Effector memory CD4-positive, alpha-beta T cell (primary cell): ENCODE data around the gene AGBL1.

Experiments
- DNase-seq, 3 donors: peaks; one replicate each; pipeline ENCODE4 v3.0.0-alpha.2; 2020
- H3K27ac ChIP-seq: 2 replicates; pipeline ENCODE4 v1.7.0; 2013; ENCODE audit warnings: mild to moderate bottlenecking, low read length, moderate library complexity; ENCODE audit not compliant: insufficient read depth, poor library complexity, severe bottlenecking
- H3K27me3 ChIP-seq: replicated peaks from 2 replicates; pipeline ENCODE4 v1.7.0; 2013; ENCODE audit warnings: mild to moderate bottlenecking, low read length; ENCODE audit not compliant: insufficient read depth, control insufficient read depth, poor library complexity, severe bottlenecking
- H3K36me3 ChIP-seq: 2 replicates; pipeline ENCODE4 v1.7.0; 2013; ENCODE audit warnings: mild to moderate bottlenecking, low read length, moderate library complexity; ENCODE audit not compliant: control insufficient read depth, insufficient read depth
- H3K4me1 ChIP-seq: 2 replicates; pipeline ENCODE4 v1.7.0; 2013; ENCODE audit warnings: low read length, mild to moderate bottlenecking; ENCODE audit not compliant: control insufficient read depth, insufficient read depth, poor library complexity, severe bottlenecking
- H3K4me3 ChIP-seq: 2 replicates; pipeline ENCODE4 v1.7.0; 2013; ENCODE audit warnings: low read length, low read depth, mild to moderate bottlenecking; ENCODE audit not compliant: insufficient read depth, poor library complexity, severe bottlenecking
- H3K9me3 ChIP-seq: 2 replicates; pipeline ENCODE4 v1.7.0; 2013; ENCODE audit warnings: mild to moderate bottlenecking, low read length, moderate library complexity; ENCODE audit not compliant: control insufficient read depth

AGBL1 gene

GRCh38 chr15:86849136-86849535 lies 769.5 kb downstream of the AGBL1 start:
- H3K4me1 ChIP-seq: no peaks in the 10 kb centered on the region
- no peaks in the 10 kb centered on the region for H3K9me3 ChIP-seq
- H3K36me3 ChIP-seq: no peaks in the 10 kb centered on the region
- no peak for DNase-seq
- H3K27ac ChIP-seq: no peak overlapping the region
- no peaks in the 10 kb centered on the region for H3K27me3 ChIP-seq
- H3K4me3 ChIP-seq: no peak overlapping the region

- DNase-seq: no peak
- no peak overlapping the region for H3K27ac ChIP-seq
- no peaks in the 10 kb centered on the region for H3K36me3 ChIP-seq
- H3K4me1 ChIP-seq: no peaks in the 10 kb centered on the region
- H3K27me3 ChIP-seq: no peaks in the 10 kb centered on the region
- H3K4me3 ChIP-seq: no peak overlapping the region
- no peaks in the 10 kb centered on the region for H3K9me3 ChIP-seq
These were observed 770.1 kb downstream of the AGBL1 start for GRCh38 chr15:86849558-86850285.

GRCh38 chr15:86850939-86851338 lies 771.3 kb downstream of the AGBL1 start:
- no peak for DNase-seq
- no peaks in the 10 kb centered on the region for H3K27me3 ChIP-seq
- H3K4me3 ChIP-seq: no peak overlapping the region
- no peaks in the 10 kb centered on the region for H3K9me3 ChIP-seq
- no peak overlapping the region for H3K27ac ChIP-seq
- no peaks in the 10 kb centered on the region for H3K36me3 ChIP-seq
- no peaks in the 10 kb centered on the region for H3K4me1 ChIP-seq

GRCh38 chr15:86852741-86853140 lies 773.1 kb downstream of the AGBL1 start:
- H3K27me3 ChIP-seq: no peaks in the 10 kb centered on the region
- H3K27ac ChIP-seq: no peak overlapping the region
- DNase-seq: no peak
- H3K9me3 ChIP-seq: no peaks in the 10 kb centered on the region
- H3K4me1 ChIP-seq: no peaks in the 10 kb centered on the region
- no peak overlapping the region for H3K4me3 ChIP-seq
- H3K36me3 ChIP-seq: no peaks in the 10 kb centered on the region

GRCh38 chr15:86854176-86854575 lies 774.5 kb downstream of the AGBL1 start:
- Histone ChIP-seq H3K9me3 (no peaks in the 10 kb centered on the region), H3K27me3 (no peaks in the 10 kb centered on the region)

GRCh38 chr15:86855307-86856291 lies 775.9 kb downstream of the AGBL1 start:
- Histone ChIP-seq H3K36me3 (no peaks in the 10 kb centered on the region), H3K27me3 (no peaks in the 10 kb centered on the region), H3K4me3 (no peak overlapping the region), H3K4me1 (no peaks in the 10 kb centered on the region), H3K9me3 (no peaks in the 10 kb centered on the region), H3K27ac (no peak overlapping the region)
- DNase-seq: no peak

More at GRCh38 chr15:86854176-86854575, 774.5 kb downstream of the AGBL1 start:
- Histone ChIP-seq H3K36me3 (no peaks in the 10 kb centered on the region), H3K4me3 (no peak overlapping the region), H3K27ac (no peak overlapping the region), H3K4me1 (no peaks in the 10 kb centered on the region)
- no peak for DNase-seq

GRCh38 chr15:86857701-86858100 lies 778.0 kb downstream of the AGBL1 start:
- Histone ChIP-seq H3K9me3 (no peaks in the 10 kb centered on the region), H3K4me3 (no peak overlapping the region), H3K27me3 (no peaks in the 10 kb centered on the region), H3K4me1 (no peaks in the 10 kb centered on the region), H3K36me3 (no peaks in the 10 kb centered on the region), H3K27ac (no peak overlapping the region)
- DNase-seq: no peak

- no peaks in the 10 kb centered on the region for H3K36me3 ChIP-seq
- DNase-seq: no peak
- H3K4me3 ChIP-seq: no peak overlapping the region
- no peaks in the 10 kb centered on the region for H3K27me3 ChIP-seq
- H3K4me1 ChIP-seq: no peaks in the 10 kb centered on the region
- H3K27ac ChIP-seq: no peak overlapping the region
- no peaks in the 10 kb centered on the region for H3K9me3 ChIP-seq
These were observed 783.7 kb downstream of the AGBL1 start for GRCh38 chr15:86863226-86863915.

- Histone ChIP-seq H3K9me3 (no peaks in the 10 kb centered on the region), H3K27ac (no peak overlapping the region), H3K4me3 (no peak overlapping the region), H3K27me3 (no peaks in the 10 kb centered on the region), H3K4me1 (no peaks in the 10 kb centered on the region), H3K36me3 (no peaks in the 10 kb centered on the region)
- DNase-seq: no peak
These were observed 786.2 kb downstream of the AGBL1 start for GRCh38 chr15:86865920-86866319.
